ENCODE data around the gene SLC26A6.

The SLC26A6 gene

DNA sequence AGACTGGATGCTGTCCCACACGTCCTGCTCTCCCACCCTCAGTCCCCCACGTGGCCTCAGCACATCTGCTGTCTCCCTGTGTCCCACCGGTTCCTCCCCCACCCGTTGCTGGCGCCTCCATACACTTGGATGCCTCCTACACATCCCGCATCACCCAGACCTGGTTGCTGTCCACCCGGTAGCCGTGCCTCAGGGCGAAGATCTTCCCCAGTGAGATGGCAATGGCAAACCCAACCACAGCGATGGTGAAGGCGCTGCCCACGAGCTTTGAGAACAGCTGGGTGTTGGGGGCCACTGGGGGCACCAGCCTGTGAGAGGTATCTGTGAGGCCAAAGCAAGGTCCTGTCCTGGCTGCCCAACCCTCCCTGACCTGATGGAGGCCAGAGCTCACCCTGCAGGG lies 4.4 kb downstream of the SLC26A6 start:
- DNase-seq: no peak

DNA sequence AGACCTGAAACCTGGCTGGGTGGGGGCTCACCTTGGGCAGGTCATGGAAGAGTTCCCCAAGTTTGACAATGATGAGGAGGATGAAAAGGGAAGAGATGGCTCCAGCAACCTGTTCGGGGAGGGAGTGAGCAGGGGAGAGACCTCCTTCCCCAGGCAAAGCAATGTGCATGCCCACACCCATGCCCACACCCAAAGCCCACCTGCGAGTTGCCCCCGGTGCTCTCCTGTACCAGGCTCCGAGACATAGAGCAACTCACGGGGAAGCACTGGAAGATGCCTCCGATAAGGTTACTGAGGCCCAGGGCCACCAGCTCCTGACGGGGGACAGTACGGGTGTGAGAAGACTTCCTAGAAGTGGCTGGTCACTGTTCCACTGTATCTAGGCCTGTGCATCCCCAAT lies 4.9 kb downstream of the SLC26A6 start:
- no peak for DNase-seq

GRCh38 chr3:48629894-48630293 lies 5.4 kb downstream of the SLC26A6 start:
- DNase-seq: no peak

GRCh38 chr3:48628277-48629017 lies 6.8 kb downstream of the SLC26A6 start:
- no peak for DNase-seq

DNA sequence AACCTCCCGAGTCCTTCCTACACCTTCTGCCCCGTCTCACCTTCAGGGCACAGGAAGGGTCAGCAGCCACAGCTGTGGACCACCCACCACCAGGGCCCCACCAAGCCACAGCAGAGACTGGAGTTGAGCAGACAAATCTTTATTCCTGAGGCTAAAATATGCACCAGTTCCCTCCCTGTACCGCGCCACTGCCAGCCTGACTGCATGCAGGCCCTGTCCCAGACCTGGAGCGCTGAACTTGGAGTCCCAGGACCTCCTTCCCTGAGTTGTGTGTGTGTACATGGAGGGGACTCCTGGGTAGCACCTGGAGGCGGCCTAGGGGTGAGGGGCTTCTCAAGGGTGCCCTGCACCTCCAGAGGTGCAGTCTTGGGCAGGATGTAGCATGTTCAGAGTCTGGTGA lies 9.7 kb downstream of the SLC26A6 start:
- DNase-seq: no peak

DNA sequence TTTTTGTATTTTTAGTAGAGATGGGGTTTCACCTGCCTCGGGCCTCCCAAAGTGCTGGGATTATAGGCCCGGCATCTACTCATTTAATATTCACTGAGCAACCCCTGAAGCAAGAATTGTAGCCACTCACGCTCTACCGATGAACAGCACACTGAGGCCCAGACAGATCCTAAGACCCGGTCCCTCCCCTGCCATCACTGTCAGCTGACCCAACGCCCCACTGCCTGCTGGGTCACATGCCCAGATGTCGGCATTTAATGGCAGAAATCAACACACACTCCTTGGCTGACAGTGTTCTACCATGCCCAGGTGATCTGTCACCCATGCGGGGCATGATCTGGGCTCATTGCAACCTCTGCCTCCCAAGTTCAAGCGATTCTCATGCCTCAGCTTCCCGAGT lies 10.5 kb downstream of the SLC26A6 start:
- no peak for DNase-seq

GRCh38 chr3:48623851-48624547 lies 11.3 kb downstream of the SLC26A6 start:
- DNase-seq: no peak

- DNase-seq: no peak
These were observed 13.8 kb downstream of the SLC26A6 start, which contains the start of gene TMEM89 for GRCh38 chr3:48621461-48621869. TMEM89 (minus strand) TSS chr3:48621769; CDS start chr3:48621756, 13 bp downstream.

DNA sequence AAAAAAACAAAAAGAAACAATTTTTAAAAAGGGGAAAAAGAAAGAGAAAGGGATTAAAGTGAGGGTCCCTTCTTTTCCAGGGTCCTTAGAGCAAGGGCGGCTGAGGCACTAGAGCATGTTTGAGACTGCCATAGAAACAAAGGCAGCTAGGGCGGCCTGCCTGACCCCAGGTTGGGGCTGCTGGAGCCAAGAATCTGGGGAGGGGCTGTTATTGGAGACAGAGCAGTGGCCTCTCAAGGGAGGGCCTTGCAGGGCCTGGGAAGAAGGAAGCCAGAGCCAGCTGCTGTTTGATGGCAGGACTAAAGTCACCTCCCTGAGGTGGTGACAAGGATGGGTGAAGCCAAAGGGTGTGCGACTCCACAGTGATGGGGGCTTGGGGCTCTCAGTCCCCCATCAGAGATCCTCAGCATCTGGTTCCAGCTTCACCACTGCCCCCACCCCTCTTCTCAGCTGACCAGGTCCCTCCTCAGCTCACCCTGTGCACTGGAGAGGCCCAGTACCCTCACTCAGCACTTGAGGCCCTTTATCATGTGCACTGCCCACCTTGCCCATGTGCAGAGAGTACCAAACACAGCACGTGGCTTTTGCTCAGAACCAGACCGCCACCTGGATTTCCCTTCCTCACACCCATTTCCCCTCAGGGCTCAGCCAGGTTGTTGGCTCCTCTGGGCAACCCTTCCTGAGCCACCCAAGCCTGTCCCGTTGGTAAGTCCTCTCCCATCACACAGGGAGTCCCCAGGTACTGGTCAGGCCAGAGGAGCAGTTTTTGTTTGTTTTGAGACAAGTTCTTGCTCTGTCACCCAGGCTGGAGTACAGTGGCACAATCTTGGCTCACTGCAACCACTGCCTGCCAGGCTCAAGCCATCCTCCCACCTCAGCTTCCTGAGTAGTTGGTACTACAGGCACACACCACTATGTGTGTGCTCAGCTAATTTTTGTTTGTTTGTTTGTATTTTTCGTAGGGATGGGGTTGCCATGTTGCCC lies 15.4 kb downstream of the SLC26A6 start:
- no peak for DNase-seq

DNA sequence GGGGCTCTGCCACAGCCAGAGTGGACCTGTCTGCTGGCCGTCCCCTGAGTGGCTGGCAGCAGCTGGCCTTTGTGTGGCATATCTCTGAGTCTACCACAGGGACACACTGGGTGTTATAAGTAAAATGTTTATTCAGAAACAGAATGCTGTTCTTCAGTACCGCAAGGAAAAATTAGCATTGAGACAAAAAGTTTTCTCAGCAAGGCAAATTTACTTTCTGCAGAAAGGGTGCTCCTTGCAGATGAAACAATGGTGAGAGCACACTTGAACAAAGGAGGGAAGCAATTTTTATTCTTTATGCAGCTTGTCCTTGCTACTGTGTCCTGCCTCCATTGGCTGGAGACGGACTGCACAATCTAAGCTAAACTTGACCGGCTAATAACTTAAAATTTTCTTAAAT lies 17.7 kb downstream of the SLC26A6 start:
- DNase-seq: no peak

DNA sequence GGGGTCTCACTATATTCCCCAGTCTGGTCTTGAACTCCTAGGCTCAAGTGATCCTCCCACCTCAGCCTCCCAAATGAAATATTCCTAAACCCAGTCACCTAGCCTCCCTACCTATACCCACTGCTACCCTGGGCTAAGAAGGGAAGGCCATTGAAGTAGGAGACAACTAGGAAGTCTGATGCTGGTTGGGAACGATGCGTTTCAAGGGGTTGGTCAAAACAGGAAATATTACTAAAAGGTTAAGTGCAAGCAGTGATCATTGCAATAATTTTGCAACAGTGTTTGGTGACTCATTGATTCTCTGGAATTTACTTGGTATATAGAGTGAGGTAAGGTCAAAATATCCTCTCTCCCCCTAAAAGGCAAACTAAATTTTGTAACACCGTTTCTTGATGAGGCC lies 21.2 kb downstream of the SLC26A6 start:
- no peak for DNase-seq

DNA sequence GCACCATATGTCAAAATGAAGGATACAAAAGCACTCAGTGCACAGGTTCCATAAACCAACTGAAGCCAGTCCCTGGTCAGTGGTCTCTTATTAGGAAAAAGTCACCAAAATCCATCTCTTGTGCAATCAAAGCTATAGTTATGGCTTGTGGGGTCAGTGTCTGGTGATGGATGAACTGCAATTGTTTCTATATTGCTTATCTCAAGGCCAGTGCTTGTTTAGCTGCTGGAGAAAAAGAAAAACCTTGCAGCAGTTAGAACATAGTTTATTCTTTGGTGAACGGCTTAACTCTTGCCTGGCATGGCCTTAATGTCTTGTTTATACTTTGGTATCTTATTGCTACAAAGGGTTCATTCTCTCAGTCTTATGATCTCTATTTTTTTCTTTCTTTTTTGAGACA lies 23.0 kb downstream of the SLC26A6 start:
- no peak for DNase-seq

GRCh38 chr3:48609088-48610005 lies 25.9 kb downstream of the SLC26A6 start, which contains the start of gene UQCRC1:
UQCRC1 (minus strand) TSS chr3:48609646; CDS start chr3:48609620, 26 bp downstream.
- DNase-seq: peak; percentile 91

GRCh38 chr3:48607519-48607918 lies 27.7 kb downstream of the SLC26A6 start:
- peak; percentile 24 for DNase-seq

- DNase-seq: no peak
These were observed 33.7 kb downstream of the SLC26A6 start for GRCh38 chr3:48601622-48601994.

DNA sequence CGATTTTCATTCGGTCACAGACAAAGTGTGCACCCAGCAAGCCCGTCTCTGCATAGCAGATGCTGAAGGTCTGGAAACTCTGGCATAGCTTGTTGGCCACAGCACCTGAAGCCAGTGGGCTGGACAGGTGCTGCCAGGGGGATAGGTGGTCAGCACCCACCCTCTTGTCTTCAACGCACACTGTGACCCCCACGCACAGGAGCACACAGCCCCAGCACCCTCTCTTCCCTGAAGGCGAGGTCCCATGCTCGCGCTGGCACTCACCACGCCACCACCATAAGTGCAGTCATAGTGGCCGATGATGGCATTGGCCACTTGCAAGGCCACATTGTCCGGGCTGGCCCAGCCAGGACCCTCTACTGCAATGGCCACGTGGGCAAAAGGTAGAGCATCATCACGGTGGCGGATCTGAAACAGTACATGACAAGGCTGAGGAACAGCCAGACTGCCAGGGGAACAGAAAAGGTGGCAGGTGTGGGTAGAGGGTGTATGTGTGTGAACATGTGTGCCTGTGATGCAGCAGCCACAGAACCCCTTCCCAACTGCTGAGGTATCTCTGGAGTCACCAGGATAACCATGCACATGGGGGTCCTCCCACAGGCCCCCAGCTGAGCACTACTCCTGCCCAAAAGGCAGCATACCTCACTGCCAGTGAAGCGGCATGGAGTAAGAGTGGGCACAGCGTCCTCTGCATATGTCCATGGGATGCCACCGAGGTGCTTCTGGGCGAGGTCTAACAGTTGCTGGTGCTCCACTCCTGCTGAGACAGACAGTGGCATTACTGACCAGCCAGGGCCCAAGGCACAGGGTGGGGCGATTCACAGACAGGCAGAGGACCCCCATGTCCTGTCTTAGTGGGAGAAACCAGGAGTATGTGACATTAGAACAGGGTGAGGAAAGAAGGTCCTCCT lies 34.3 kb downstream of the SLC26A6 start:
- DNase-seq: no peak

GRCh38 chr3:48599509-48600285 lies 35.6 kb downstream of the SLC26A6 start:
- no peak for DNase-seq

GRCh38 chr3:48599077-48599501 lies 36.2 kb downstream of the SLC26A6 start:
- no peak for DNase-seq

- DNase-seq: no peak
These were observed 36.8 kb downstream of the SLC26A6 start for GRCh38 chr3:48598323-48599076.
